Motor neuron (in vitro differentiated cells): ENCODE results near the gene H3-3A. TPM values are rescaled to one million over a fixed set of nuclear protein-coding genes. Genes with fewer than 3 reads are reported as not detected.

Experiments
- ATAC-seq, 8 experiments: fragments of 200-7000 bp; cut with Tn5 transposase; replicated peaks in 6 of 8; 2 replicates each; pipeline ENCODE4 v1.8.0; 2021; ENCODE audit warnings: mild to moderate bottlenecking in 8 of 8, moderate library complexity in 8 of 8
- H3K27ac ChIP-seq, 2 donors: fragments of 250-450 bp; sonication (Bioruptor Pico); 2 replicates each; pipeline ENCODE4 v1.9.0; 2021; ENCODE audit warnings: antibody characterized with exemption in 2 of 2, mild to moderate bottlenecking in 2 of 2, moderate library complexity in 1 of 2
- H3K4me1 ChIP-seq, 2 donors: fragments of 250-450 bp; sonication (Bioruptor Pico); replicated peaks in 1 of 2; 2 replicates each; pipeline ENCODE4 v1.6.1; 2021; ENCODE audit warnings: antibody characterized with exemption in 2 of 2, mild to moderate bottlenecking in 2 of 2, moderate library complexity in 1 of 2
- H3K4me3 ChIP-seq, 5 donors: fragments of 250-450 bp; sonication (Bioruptor Pico); 2 replicates each; pipeline ENCODE4 v1.9.0; 2021; ENCODE audit warnings: antibody characterized with exemption in 5 of 5, mild to moderate bottlenecking in 5 of 5, moderate library complexity in 4 of 5
- WGBS, 10 experiments: fragments of 450-650 bp; shearing (Covaris generic); methylation state at CpG; one replicate each; pipeline ENCODE4 v1.0.0; 2022; 5-methylcytosine and 5-hydroxymethylcytosine counted together
- in situ Hi-C, 9 experiments: fragments of 400-800 bp; cut with MboI; loops; one replicate each; pipeline ENCODE4 v1.15.0; 2021; ENCODE audit warnings: low sequenced_read_pairs in 9 of 9, low pct_unique_long_range_greater_than_20kb in 2 of 9; ENCODE audit not compliant: unreplicated experiment in 9 of 9
- total RNA-seq, 8 experiments: library from RNA; unstranded; fragments of 300-600 nt; gene quantifications; 2 replicates each; pipeline versions ENCODE4 v1.2.3 to v1.2.4, GENCODE V29; 2022

H3-3A gene
- total RNA-seq, 8 experiments from 2014 or later: 306 to 1,867 (median 1,051) TPM

GRCh38 chr1:226111883-226112261 lies 49.4 kb downstream of the H3-3A start:
- ATAC-seq: no peak
- no peak overlapping the region for H3K4me3 ChIP-seq
- H3K27ac ChIP-seq: peak overlapping the region; percentile 2 to 87
- WGBS, 10 experiments: 8 to 83% (median 57%) methylated on average over 2 to 4 of the region's 7 CpGs; no CpG with 5 or more reads in 4 of the 10 experiments
- in situ Hi-C loops: no loop called here
- peaks cover 27 to 30% of the 10 kb centered on the region in 2 donors for H3K4me1 ChIP-seq

- in situ Hi-C loops: no loop called here
- H3K4me3 ChIP-seq: no peak overlapping the region
- 79 to 90% (median 86%) methylated on average over 2 to 3 of the region's 3 CpGs; no CpG with 5 or more reads in 2 of the 10 experiments for WGBS, 10 experiments
- no peak for ATAC-seq
- peaks cover 27 to 30% of the 10 kb centered on the region in 2 donors for H3K4me1 ChIP-seq
- H3K27ac ChIP-seq: no peak overlapping the region
Measured at GRCh38 chr1:226112626-226113025, 50.1 kb downstream of the H3-3A start.

- WGBS, 10 experiments: 17 to 90% (median 67%) methylated on average over 1 to 3 of the region's 3 CpGs; no CpG with 5 or more reads in 2 of the 10 experiments
- in situ Hi-C loops: no loop called here
- Histone ChIP-seq H3K4me1 (peaks cover 16 to 28% of the 10 kb centered on the region in 2 donors), H3K4me3 (no peak overlapping the region), H3K27ac (no peak overlapping the region)
- no peak for ATAC-seq
Measured at GRCh38 chr1:226116673-226117072, 54.2 kb downstream of the H3-3A start.

GRCh38 chr1:226117330-226117729 lies 54.8 kb downstream of the H3-3A start:
- ATAC-seq: no peak
- Histone ChIP-seq H3K4me3 (no peak overlapping the region), H3K27ac (no peak overlapping the region), H3K4me1 (peaks cover 9 to 22% of the 10 kb centered on the region in 2 donors)
- 50 to 98% (median 94%) methylated on average over 1 to 6 of the region's 6 CpGs; no CpG with 5 or more reads in 3 of the 10 experiments for WGBS, 10 experiments
- in situ Hi-C loops: no loop called here

- WGBS, 10 experiments: 50 to 75% (median 58%) methylated on average over 2 to 4 of the region's 4 CpGs; no CpG with 5 or more reads in 7 of the 10 experiments
- in situ Hi-C loops: no loop called here
- peaks cover 4 to 16% of the 10 kb centered on the region in 2 donors for H3K4me1 ChIP-seq
- no peak overlapping the region for H3K27ac ChIP-seq
- H3K4me3 ChIP-seq: no peak overlapping the region
- ATAC-seq: no peak
Measured at GRCh38 chr1:226118357-226118756, 55.8 kb downstream of the H3-3A start.

- peaks cover 4 to 16% of the 10 kb centered on the region in 2 donors for H3K4me1 ChIP-seq
- 55 to 100% (median 80%) methylated on average over 1 to 6 of the region's 6 CpGs; no CpG with 5 or more reads in 3 of the 10 experiments for WGBS, 10 experiments
- no peak overlapping the region for H3K27ac ChIP-seq
- in situ Hi-C loops: no loop called here
- H3K4me3 ChIP-seq: no peak overlapping the region
- no peak for ATAC-seq
Measured at GRCh38 chr1:226119169-226119568, 56.7 kb downstream of the H3-3A start.

GRCh38 chr1:226120398-226120797 lies 57.9 kb downstream of the H3-3A start:
- WGBS, 10 experiments: 63 to 95% (median 89%) methylated on average over 2 to 5 of the region's 5 CpGs; no CpG with 5 or more reads in 5 of the 10 experiments
- Histone ChIP-seq H3K27ac (no peak overlapping the region), H3K4me1 (peaks cover 5 to 18% of the 10 kb centered on the region in 2 donors), H3K4me3 (no peak overlapping the region)
- ATAC-seq: no peak
- in situ Hi-C loops: no loop called here

GRCh38 chr1:226121049-226121586 lies 58.6 kb downstream of the H3-3A start:
- peak overlapping the region in 1 of 2 donors; percentile 64 for H3K27ac ChIP-seq
- peak in 3 of 8 experiments; percentile 0 to 3 (median 0) for ATAC-seq
- peak overlapping the region; percentile 44 to 84 (median 56) for H3K4me3 ChIP-seq
- WGBS, 10 experiments: 0 to 100% (median 33%) methylated on average over 1 to 10 of the region's 37 CpGs; no CpG with 5 or more reads in 4 of the 10 experiments
- in situ Hi-C loops: no loop called here
- H3K4me1 ChIP-seq: peaks cover 6 to 20% of the 10 kb centered on the region in 2 donors

Other genes starting within 250 kb of the H3-3A start
- gene TMEM63A, start 180.3 kb upstream of the H3-3A start, total RNA-seq: 10 to 100 TPM in 3 of 8 experiments, 1 to 10 TPM in 5; 2.5 to 43.5 (median 9.1) TPM
- gene LEFTY1, start 173.6 kb upstream of the H3-3A start, total RNA-seq: 1 to 10 TPM in 1 of 8 experiments, under 1 TPM in 5, not detected in 2; 0.31 to 1.4 (median 0.83) TPM
- gene PYCR2, start 138.5 kb upstream of the H3-3A start, total RNA-seq: 10 to 100 TPM; 51.3 to 92.2 (median 65.1) TPM
- 10 to 100 TPM in 1 of 8 experiments, 1 to 10 TPM in 1, under 1 TPM in 5, not detected in 1; 0.13 to 36.6 (median 0.63) TPM for gene LEFTY2, start 121.5 kb upstream of the H3-3A start, total RNA-seq
- 10 to 100 TPM; 21.7 to 30.9 (median 27.4) TPM for gene SDE2, start 63.4 kb upstream of the H3-3A start, total RNA-seq
- gene ACBD3, start 124.0 kb downstream of the H3-3A start, total RNA-seq: 10 to 100 TPM; 30.9 to 79.1 (median 56.0) TPM
- under 1 TPM in 7 of 8 experiments, not detected in 1; 0.11 to 0.81 (median 0.31) TPM for gene MIXL1, start 160.9 kb downstream of the H3-3A start, total RNA-seq
- 10 to 100 TPM in 1 of 8 experiments, 1 to 10 TPM in 7; 2.0 to 14.1 (median 5.7) TPM for gene LIN9, start 246.4 kb downstream of the H3-3A start, total RNA-seq